ENCODE data around the gene INTS11. TPM values are rescaled to one million over a fixed set of nuclear protein-coding genes. Genes with fewer than 3 reads are reported as not detected.
A peak's percentile ranks its signal among the peaks of the same experiment; 100 is the strongest.

The INTS11 gene
- total and polyA plus RNA-seq, 9 of the 15 experiments (the other 6 are each of a cell fraction or from before 2014, with no cell fraction given): 3.6 to 183 (median 110) TPM

DNA sequence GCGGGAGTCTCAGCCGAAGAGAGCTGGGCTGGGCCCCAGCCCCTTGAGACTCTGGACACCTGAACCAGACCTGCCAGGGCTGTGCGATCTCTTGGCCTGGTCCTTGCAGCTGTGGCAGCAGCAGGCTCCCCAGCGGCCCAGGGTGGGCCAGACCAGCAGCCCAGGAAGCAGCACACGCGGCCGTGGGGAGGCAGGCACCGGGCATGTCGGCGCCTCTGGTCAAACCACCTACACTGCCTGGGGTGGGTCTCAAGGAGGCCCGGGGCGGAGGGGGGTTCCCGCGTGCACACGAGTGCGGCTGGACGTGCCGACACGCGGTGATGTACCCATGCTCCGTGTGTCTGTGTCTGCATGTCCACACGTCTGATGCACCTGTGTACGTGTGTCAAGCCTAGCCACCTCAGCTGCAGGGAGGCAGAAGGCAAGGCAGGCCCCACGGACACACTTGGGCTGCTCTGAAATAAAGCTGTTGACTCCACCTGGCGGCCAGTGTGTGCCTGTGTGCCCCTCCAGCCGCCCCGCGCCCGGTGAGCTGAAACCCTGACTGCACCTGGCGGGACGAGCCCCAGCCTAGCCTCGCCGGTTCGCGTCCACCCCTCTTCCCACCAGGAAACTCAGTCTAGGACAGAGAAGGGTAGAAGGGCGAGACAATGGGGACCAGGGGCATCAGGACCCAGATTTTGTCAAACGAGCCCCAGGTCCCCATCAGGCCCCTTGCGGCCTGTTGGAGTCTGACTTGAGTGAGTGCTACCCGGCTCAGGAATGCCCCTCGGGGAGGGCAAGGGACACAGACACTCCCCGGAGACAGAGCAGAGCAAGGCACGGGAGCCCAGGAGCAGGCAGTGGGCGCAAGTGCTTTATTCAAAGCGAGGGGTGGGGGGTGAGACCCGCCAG, 32.7 kb downstream of the INTS11 start (continued):
- TF ChIP-seq CTCF (IDR thresholded peaks at IDR 0.05 in 2 of 3, conservative IDR thresholded peaks at IDR 0.05 in 1 of 3; ENCODE audit: insufficient read depth in 2 of 3, low read depth in 1 of 3, low read length in 3 of 3): peak; percentile 88 to 93 (median 88)
- TF ChIP-seq YBX1 (IDR thresholded peaks at IDR 0.05): no peak
- peak in 1 of 2 experiments; percentile 83; a peak in 2 of 4 replicates for TF ChIP-seq RAD21 (CRISPR knock-in tag; conservative IDR thresholded peaks at IDR 0.05 in 1 of 2, IDR thresholded peaks at IDR 0.05 in 1 of 2)
- TF ChIP-seq CBFB (CRISPR knock-in tag; IDR thresholded peaks at IDR 0.05): 0 out of 2 replicates have a peak, but pooled peaks have one; percentile 42
- TF ChIP-seq TFAP4 (CRISPR knock-in tag; IDR thresholded peaks at IDR 0.05; ENCODE audit: borderline replicate concordance): peak; percentile 41; the same call in 1 of the 2 replicates
- no peak for TF ChIP-seq CEBPZ (IDR thresholded peaks at IDR 0.05; ENCODE audit: borderline replicate concordance, low read depth, low read length)
- TF ChIP-seq ZBTB17 (CRISPR knock-in tag; IDR thresholded peaks at IDR 0.05): no peak
- TF ChIP-seq SRF (CRISPR knock-in tag; IDR thresholded peaks at IDR 0.05): peak in 1 of 2 experiments; percentile 78; a peak in 1 of 4 replicates
- peak; percentile 72 for TF ChIP-seq POLR2G (IDR thresholded peaks at IDR 0.05; ENCODE audit: low read depth, low read length)
- no peak for TF ChIP-seq TCF7L2 (IDR thresholded peaks at IDR 0.05; ENCODE audit: low read depth, low read length)
- TF ChIP-seq BHLHE40 (IDR thresholded peaks at IDR 0.05; ENCODE audit: low read length): peak; percentile 22; the same call in 1 of the 2 replicates
- no peak for TF ChIP-seq SREBF1 (IDR thresholded peaks at IDR 0.05; ENCODE audit: borderline replicate concordance, low read depth, low read length)
- no peak for TF ChIP-seq HDAC2 (IDR thresholded peaks at IDR 0.05)
- TF ChIP-seq, protein P1, sequence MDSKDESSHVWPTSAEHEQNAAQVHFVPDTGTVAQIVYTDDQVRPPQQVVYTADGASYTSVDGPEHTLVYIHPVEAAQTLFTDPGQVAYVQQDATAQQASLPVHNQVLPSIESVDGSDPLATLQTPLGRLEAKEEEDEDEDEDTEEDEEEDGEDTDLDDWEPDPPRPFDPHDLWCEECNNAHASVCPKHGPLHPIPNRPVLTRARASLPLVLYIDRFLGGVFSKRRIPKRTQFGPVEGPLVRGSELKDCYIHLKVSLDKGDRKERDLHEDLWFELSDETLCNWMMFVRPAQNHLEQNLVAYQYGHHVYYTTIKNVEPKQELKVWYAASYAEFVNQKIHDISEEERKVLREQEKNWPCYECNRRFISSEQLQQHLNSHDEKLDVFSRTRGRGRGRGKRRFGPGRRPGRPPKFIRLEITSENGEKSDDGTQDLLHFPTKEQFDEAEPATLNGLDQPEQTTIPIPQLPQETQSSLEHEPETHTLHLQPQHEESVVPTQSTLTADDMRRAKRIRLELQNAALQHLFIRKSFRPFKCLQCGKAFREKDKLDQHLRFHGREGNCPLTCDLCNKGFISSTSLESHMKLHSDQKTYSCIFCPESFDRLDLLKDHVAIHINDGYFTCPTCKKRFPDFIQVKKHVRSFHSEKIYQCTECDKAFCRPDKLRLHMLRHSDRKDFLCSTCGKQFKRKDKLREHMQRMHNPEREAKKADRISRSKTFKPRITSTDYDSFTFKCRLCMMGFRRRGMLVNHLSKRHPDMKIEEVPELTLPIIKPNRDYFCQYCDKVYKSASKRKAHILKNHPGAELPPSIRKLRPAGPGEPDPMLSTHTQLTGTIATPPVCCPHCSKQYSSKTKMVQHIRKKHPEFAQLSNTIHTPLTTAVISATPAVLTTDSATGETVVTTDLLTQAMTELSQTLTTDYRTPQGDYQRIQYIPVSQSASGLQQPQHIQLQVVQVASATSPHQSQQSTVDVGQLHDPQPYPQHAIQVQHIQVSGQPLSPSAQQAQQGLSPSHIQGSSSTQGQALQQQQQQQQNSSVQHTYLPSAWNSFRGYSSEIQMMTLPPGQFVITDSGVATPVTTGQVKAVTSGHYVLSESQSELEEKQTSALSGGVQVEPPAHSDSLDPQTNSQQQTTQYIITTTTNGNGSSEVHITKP (IDR thresholded peaks at IDR 0.05; ENCODE audit: partially characterized antibody): peak; percentile 95
- peak; percentile 50; the same call in 1 of the 2 replicates for TF ChIP-seq ZNF124 (CRISPR knock-in tag; IDR thresholded peaks at IDR 0.05)

Measured in K562 (cell line).